ENCODE data around the gene ITGAE.

Gene ITGAE

DNA sequence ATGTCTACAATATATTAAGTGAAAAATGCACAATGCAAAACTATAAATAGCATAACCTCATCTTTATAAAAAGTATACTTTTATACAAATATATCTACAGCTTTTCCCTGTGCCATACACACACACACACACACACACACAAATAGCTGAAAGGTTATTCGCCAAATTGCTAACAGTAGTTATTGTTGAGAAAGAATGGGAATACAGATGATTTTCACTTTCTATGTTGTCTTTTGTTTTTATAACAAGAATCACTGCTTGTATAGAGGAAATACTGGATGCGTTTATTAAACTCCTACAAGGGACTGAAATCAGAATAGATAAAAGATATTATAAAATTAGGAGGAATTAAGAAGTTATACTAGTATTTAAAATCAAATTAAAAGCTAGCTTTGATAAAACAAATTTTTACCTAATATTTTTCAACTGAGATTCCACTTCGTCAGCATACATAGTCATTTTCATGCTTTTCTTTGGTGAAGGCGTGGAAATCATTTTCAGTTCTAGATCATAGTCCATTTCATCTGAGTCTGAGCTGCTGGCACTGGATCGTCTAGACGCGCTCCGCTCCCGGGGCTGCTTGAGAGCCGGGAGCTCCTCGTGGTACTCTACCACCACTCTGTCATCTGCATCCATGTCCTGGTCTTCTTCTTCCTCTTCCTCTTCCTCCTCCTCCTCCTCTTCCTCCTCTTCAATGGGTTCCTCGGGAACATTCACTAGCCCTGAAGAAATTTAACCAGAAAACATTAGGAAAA is 17.0 kb upstream of the ITGAE start:
- TF ChIP-seq CTCF (IDR thresholded peaks at IDR 0.05; ENCODE audit: borderline replicate concordance, insufficient read depth, low read depth, low read length) = no peak
- H3K4me3 ChIP-seq (ENCODE audit: low read depth, low read length) = no peak overlapping the region

GRCh38 chr17:3815925-3816324 is 14.9 kb upstream of the ITGAE start:
- H3K4me3 ChIP-seq (ENCODE audit: low read depth, low read length) = no peak overlapping the region
- no peak for TF ChIP-seq CTCF (IDR thresholded peaks at IDR 0.05; ENCODE audit: borderline replicate concordance, insufficient read depth, low read depth, low read length)

GRCh38 chr17:3815122-3815521 is 14.1 kb upstream of the ITGAE start:
- no peak for TF ChIP-seq CTCF (IDR thresholded peaks at IDR 0.05; ENCODE audit: borderline replicate concordance, insufficient read depth, low read depth, low read length)
- H3K4me3 ChIP-seq (ENCODE audit: low read depth, low read length) = no peak overlapping the region

- no peak for TF ChIP-seq CTCF (IDR thresholded peaks at IDR 0.05; ENCODE audit: borderline replicate concordance, insufficient read depth, low read depth, low read length)
- no peak overlapping the region for H3K4me3 ChIP-seq (ENCODE audit: low read depth, low read length)
Observed at GRCh38 chr17:3814361-3814760, 13.4 kb upstream of the ITGAE start.

DNA sequence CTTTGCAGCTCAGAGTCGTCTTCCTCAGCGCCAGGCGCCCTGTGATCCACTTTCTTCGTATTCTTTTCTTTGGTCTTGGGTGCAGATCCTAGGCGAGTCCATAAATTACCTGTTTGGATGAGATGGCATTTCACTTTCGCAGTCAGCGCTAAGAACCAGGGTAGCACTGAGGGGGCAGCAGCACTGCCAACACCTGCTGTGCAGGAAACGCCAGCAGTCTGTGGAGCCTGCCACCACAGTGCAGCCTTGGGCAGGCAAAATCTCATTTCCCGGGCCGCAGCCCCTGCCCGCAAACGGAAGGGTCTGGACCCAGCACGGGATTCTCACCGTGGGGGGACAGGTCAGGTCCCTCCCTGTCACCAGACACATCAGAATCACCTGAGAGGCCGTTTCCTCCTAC is 12.2 kb upstream of the ITGAE start:
- no peak overlapping the region for H3K4me3 ChIP-seq (ENCODE audit: low read depth, low read length)
- TF ChIP-seq CTCF (IDR thresholded peaks at IDR 0.05; ENCODE audit: borderline replicate concordance, insufficient read depth, low read depth, low read length) = no peak

GRCh38 chr17:3812771-3813170 is 11.8 kb upstream of the ITGAE start:
- H3K4me3 ChIP-seq (ENCODE audit: low read depth, low read length) = no peak overlapping the region
- TF ChIP-seq CTCF (IDR thresholded peaks at IDR 0.05; ENCODE audit: borderline replicate concordance, insufficient read depth, low read depth, low read length) = no peak

- no peak for TF ChIP-seq CTCF (IDR thresholded peaks at IDR 0.05; ENCODE audit: borderline replicate concordance, insufficient read depth, low read depth, low read length)
- no peak overlapping the region for H3K4me3 ChIP-seq (ENCODE audit: low read depth, low read length)
Observed at GRCh38 chr17:3812284-3812683, 11.3 kb upstream of the ITGAE start.

Data from GM12875 (cell line).